NCI-H146 (cell line): Measurements from ENCODE around the gene AGPAT3.

Source experiments
- DNase-seq: peaks from one replicate; lab custom pipeline; 2025; lab: John Stamatoyannopoulos, UW

The AGPAT3 gene

DNA sequence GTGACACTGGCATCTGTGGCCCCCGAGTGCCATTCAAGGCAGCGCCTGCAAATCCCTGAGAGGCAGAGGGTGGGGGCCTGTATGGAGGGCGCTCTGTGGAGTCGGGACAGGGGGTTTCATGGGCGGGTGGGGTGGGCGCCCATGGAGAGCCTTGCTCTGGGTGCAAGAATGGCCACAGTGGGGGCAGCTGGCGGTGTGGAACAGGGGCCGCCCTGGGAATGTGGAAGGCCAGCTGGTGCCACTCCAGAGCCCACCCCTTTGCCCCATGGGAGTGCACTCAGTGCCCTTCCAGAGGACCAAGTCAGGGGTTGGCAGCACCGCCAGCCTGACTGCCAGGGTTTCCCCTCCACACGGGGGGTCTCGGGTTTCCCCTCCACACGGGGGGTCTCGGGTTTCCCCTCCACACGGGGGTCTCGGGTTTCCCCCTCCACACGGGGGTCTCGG lies 92.1 kb downstream of the AGPAT3 start:
- no peak for DNase-seq

DNA sequence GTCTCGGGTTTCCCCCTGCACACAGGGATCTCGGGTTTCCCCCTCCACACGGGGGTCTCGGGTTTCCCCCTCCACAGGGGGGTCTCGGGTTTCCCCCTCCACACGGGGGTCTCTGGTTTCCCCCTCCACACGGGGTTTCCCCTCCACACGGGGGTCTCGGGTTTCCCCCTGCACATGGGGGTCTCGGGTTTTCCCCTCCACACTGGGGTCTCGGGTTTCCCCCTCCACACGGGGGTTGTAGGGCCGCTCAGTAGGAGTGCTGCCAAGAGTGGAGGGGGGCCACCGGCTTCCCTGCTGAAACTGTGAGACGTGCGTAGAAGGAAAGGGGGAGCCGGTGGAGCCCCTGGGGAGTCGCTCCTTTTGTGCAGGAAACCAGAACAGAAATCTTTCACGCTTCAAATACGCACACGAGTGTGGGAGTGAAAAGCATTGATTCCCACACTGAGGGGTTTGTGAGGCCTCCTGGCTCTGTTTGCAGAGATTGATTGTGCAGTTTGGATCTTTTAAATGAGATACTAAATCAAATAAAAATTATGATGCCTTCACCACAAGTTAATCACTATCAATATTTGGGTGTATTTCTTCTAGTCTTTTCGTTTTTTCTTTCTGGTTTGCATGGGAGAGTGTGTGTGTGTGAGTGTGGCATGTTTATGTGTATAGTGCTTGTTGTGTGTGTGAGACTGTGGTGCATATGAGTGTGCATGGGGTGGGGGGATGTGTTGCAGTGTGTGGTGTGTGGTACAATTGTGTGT lies 92.8 kb downstream of the AGPAT3 start:
- no peak for DNase-seq

DNA sequence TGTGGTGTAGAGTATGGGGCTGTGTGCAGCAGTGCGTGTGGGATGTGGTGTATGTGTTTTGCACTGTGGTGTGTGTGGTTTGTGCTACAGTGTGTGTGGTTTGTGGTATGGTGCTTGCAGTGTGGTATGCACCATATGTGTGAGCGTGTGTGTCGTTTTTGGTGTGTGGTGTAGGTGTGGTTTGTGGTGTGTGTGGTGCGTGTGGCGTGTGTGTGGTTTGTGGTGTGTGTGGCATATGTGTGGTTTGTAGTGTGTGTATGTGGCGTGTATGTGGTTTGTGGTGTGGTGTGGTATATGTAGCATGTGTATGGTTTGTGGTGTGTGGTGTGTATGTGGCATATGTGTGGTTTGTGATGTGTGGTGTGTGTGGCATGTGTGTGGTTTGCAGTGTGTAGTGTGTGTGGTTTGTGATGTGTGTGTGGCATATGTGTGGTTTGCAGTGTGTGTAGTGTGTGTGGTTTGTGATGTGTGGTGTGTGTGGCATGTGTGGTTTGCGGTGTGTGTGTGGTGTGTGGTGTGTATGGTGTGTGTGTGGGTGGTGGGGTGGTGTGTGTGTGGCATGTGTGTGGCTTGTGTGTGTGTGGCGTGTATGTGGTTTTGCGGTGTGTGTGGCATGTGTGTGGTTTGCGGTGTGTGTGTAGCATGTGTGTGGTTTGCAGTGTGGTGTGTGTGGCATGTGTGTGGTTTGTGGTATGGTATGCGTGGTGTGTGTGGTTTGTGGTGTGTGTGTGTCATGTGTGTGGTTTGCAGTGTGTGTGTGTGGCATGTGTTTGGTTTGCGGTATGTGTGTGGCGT lies 93.5 kb downstream of the AGPAT3 start:
- no peak for DNase-seq

DNA sequence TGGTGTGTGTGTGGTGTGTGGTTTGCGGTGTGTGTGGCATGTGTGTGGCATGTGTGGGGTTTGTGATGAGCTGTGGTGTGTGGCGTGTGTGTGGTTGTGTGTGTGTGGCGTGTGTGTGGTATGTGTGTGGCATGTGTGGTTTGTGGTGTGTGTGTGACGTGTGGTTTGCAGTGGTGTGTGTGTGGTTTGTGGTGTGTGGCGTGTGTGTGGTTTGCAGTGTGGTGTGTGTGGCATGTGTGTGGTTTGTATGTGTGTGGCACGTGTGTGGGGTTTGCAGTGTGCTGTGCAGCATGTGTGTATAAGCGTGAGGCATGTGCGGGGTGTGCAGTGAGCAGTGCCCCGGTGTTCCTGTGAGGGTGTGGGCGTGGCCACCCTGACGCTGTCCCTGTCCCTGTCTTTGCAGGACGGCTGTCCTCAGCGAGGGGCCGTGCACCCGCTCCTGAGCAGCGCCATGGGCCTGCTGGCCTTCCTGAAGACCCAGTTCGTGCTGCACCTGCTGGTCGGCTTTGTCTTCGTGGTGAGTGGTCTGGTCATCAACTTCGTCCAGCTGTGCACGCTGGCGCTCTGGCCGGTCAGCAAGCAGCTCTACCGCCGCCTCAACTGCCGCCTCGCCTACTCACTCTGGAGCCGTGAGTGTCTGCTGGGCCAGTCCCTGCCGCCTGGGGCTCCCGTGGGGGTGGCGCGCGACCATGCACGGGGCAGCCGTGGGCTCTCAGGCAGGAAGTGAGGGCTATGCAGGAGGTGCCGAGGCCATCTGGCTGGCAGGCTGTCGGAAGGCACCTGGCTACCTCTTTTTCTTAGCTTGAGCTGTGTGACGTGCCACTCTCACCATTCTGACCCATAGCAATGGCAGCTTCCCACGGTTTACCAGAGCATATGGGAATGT lies 94.5 kb downstream of the AGPAT3 start:
- no peak for DNase-seq

DNA sequence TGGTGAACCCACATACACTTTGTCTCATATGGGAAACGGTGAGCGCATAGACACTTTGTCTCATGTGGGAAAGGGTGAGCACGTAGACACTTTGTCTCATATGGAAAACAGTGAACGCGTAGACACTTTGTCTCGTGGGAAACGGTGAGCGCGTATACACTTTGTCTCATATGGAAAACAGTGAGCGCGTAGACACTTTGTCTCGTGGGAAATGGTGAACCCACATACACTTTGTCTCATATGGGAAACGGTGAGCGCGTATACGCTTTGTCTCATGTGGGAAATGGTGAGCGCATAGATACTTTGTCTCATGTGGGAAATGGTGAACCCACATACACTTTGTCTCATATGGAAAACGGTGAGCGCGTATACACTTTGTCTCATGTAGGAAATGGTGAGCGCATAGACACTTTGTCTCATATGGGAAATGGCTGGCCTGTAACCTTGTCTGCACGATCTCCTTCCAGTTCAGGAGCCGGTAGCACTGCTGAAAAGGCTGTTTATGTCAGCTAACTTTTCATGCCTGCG lies 96.4 kb downstream of the AGPAT3 start:
- DNase-seq = no peak

DNA sequence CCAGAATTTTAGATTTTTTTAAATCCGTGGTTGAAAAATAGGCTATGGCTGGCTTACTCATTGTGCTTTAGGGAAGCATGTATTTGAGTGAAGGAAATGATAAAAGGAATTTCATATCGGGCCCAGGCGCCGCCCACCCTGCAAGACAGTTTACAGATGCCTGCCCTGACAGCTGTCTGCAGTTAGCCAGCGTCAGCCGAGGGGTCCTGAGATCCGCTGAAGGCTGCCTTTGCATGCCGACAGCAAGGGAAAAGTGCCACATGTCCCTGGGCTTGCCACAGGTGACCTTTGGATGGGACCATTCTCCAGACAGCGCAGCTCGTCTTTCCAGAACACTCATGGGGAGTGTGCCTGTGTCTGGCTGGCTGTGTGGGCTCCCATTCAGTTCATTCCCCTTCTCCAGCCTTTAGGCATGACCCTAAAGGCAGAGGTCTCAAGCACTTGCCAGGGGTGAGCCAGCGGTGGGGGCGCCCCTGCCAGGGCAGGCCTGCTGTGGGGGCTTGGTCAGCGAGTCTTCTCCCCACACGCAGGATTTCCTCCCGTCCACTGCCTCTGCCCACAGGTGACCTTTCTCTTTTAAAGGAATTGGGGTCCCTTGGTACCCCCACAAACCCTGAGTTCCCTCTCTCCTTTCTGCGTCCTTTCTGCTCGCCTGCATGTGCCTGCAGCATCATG lies 101.0 kb downstream of the AGPAT3 start:
- DNase-seq = no peak

DNA sequence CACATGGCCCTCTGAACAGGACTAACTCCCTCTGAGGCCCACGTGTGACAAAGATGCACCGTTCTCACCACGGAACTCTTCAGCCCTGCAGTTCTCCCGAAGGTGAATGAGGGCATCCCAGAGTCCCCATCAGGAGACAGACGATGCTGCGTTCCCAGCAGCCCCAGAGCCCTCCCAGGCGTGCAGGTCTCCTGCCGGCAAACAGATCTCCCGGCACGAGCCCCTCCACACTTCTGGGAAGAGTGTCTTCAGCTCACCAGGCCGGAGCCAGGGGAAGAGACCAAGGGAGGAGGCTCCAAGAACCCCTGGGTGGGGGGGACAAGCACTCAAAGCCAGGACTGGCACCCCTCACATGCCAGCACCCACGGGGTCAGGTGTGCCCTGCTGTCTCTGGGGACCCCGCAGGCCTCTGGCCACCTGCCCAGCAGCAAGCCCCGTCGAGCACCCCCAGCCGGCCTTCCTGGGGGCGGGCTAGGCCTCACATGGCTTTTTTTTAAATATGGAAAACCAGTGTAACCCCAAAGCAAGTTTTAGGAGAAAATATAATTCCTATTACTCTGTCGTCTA lies 102.0 kb downstream of the AGPAT3 start:
- DNase-seq = no peak

DNA sequence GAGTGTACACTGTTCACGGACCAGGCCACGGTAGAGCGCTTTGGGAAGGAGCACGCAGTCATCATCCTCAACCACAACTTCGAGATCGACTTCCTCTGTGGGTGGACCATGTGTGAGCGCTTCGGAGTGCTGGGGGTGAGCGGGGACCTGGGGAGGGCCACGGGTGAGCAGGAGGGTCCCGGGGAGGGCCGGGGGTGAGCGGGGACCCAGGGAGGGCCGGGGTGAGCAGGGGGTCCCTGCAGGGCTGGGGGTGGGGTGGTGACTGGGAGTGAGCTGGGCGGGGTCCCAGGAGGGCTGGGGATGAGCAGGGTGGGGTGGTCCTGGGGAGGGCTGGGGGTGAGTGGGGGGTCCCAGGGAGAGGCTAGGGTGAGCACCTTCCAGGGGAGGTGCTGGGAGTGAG lies 103.0 kb downstream of the AGPAT3 start:
- DNase-seq = no peak

DNA sequence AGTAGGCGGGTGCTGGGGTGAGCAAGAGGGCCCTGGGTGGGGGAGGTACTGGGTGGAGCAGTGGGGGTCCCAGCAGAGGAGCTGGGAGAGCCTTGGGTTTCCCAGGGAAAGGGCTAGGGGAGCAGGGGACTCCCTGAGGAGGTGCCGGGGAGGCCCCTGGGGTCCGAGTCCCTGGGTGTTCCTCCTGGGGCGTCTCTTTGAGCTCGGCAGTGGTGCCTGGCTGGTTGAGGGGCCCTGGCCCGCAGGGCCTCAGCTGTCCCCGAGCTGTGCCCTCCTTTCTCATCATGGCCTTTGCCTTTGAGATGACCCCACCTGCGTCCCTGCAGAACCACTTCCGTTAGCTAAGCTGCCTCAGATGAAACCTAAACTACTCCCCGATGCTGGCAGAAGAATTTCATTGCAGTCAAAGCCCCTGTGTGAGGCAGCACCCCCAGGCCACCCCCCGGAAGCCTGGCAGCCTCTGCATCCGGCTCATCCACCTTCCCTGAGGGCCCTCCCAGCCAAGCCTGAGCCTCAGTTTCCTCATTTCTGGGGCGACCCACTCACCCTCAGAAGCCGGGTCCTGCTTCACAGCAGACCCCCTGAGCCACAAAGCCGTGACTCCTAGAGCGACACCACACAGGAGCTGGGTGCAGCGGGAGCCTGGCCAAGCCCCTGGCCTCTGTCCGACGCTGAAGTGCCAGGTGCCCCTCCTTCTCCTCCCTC lies 103.5 kb downstream of the AGPAT3 start:
- no peak for DNase-seq

DNA sequence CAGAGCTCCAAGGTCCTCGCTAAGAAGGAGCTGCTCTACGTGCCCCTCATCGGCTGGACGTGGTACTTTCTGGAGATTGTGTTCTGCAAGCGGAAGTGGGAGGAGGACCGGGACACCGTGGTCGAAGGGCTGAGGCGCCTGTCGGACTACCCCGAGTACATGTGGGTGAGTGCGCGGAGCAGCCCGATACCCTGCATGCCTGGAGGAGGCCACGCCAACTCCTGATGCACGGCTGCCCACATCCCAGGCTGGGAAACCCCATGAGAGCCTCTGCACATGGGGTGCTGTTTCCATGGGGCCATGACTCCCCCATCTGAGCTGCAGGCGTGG lies 104.1 kb downstream of the AGPAT3 start:
- DNase-seq = no peak

DNA sequence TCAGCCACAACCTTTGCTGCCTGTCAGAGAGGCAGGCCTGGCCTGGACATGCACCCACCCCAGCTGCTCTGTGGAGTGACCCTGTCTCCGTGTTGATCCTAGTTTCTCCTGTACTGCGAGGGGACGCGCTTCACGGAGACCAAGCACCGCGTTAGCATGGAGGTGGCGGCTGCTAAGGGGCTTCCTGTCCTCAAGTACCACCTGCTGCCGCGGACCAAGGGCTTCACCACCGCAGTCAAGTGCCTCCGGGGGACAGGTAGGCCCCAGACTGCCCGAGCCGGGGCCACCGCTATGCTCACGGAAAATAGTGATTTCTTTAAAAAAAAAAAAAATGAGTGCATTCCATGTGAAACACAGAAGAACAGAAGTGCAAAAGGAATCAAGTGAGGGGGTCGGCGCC lies 105.5 kb downstream of the AGPAT3 start:
- no peak for DNase-seq

DNA sequence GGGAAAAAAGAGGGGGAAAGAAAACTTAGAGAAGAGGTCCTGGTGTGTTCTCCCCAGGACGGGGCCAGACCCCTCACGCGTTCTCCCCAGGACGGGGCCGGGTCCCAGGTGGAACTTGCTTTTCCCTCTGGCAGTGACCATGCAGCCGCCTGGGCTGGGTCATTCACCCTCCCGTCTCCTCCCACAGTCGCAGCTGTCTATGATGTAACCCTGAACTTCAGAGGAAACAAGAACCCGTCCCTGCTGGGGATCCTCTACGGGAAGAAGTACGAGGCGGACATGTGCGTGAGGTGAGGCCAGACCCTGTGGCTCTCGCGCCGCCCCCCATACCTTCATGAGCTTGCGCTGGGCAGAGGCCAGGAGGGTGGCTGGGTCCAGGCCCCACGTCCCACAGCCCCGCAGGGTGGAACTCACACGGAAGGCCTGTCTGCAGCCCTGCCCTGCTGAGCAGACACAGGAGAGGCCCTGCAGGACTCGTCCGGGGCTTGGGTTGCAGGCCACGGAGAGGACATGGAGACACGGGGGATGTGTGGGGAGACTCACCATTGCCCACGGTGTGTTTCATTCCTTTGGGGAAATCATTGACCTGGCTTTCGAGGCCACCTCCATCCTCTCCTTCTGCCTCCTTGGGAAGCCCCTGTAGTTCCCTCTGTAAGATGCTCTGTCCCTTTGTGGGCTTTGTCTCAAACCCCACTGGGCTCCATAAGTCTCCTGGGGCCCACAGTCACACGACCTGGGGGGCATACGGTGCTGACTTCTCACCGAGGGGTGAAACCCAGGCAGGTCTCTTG lies 106.4 kb downstream of the AGPAT3 start:
- no peak for DNase-seq

DNA sequence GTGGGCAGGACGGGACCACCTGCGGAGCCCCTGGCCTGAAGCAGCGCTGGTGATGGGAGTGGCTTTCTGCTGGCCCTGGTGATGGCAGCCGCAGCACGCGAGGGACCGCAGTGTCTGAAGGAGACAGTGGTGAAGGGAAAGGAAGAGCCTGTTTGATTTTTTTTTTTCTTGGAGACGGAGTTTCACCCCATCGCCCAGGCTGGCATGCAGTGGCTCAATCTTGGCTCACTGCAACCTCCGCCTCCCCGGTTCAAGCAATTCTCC lies 106.9 kb downstream of the AGPAT3 start:
- no peak for DNase-seq

DNA sequence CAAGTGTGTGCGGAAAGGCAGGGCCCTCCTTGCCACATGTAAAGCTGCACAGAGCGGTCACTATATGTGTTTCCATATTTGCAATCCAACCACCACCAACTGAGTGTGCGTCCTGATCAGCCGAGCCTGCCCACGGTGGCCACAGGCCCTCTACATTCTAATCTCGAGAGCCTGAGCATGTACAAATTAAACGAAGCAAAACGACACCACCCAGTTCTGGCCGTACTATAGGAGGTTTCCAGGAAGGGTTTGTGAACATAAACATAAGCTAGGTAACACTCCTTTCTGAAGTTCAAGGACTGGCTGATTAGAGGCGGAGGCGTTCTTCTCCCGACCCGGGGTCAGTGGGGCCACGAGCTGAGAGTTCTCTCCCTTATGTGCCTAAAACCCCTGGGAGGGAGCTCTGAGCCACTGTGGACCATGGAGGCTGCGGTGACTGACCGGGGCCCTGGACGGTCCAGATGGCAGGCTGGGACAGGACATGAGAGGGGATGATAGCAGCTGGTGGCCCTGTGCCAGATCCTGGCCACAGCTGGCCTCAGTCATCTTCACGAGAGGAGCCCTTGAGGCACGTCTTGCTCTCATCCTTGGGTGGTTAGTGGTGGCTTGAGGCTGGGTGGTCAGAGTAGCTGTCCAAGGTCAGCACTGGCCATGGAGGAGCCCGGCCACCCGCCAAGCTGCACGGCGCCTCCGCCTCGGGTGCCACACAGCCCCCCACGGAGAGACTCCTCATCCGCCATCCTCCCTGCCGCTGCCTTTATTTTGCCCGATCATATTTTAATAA lies 108.0 kb downstream of the AGPAT3 start:
- no peak for DNase-seq

DNA sequence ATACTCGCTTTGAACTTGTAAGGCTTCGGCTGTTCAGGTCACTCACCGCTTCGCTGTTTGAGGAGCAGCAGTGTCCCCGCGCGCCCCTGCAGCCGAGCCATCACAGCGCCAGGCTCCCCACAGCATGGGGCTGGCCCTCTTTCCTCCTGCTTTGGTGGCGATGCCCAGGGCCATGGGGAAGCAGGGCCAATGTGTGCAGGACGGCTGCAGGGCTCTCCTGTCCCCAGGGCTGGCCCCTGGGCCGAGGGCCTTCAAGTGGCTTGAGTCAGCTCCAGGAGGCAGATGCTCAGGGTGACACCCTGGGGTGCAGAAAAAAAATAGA lies 108.6 kb downstream of the AGPAT3 start:
- DNase-seq = no peak

DNA sequence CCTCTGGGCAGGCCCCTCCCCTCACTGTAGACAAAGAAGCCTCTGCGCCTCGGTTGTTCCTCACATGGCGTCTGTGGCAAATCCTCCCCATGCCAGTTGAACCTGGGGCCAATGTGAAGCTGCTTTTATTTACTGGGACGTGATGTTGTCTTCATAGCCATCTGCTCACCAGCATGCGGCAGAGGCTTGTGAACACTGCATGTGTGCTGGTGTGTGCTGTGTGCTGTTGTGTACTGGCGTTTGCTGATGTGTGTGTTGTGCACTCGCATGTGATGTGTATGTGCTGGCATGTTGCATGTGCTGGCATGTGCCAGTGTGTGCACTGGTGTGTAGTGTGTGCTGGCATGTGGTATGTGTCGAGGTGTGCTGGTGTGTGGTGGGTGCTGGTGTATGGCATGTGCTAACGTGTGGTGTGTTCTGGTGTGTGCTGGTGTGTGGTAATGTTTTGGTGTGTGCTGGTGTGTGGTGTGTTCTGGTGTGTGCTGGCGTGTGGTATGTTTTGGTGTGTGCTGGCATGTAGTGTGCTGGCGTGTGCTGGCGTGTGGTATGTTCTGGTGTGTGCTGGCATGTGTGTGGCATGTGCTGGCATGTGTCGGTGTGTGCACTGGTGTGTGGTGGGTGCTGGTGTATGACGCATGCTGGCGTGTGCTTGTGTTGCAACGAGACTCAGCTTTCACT lies 109.9 kb downstream of the AGPAT3 start:
- DNase-seq = no peak

DNA sequence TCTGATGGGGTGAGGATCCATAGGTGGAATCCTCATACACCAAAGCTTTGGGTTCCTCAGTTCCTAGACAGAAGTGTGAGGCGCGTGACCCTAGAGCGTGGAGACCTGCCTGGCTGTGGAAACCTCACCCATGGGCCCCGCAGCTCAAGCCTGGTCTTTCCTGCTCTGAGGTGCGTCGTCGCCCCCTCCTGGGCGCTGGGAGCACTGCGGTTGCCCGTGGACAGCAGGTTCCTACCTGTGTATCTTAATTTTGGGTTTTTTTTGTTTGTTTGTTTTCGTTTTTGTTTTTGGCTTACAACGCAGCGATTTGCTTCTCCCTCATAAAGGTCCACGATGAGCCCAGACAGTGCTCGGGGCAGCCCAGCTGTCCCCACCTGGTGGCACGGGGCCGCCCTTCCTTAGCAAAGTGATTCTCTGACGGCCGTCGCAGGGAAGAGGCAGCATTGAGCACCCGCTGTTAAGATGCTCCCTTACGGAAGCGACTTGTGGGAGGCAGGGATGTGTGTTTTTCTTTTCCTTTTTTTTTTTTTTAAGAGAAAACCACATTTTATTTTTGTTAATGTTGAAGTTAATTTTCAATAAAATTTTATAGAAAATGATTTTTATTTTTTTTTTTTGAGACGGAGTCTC lies 110.6 kb downstream of the AGPAT3 start:
- DNase-seq = peak; percentile 54

DNA sequence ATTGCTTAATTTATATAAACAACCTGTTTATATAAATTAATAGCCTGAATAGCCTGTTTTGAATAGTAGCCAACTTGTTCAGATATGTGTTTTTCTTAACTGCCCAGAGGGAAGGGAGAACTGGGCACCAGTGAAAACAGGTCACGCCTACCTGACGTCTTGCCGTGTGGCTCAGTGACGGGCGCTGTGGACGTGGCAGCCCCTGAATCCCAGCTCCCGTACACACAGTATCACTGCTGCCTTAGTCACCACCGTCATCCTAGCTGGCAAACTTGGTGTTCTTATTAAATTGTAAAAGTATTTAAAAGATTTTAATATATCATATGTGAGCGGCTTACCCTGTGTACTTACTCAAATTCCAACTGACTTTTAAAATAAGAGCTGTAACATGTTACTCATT lies 111.6 kb downstream of the AGPAT3 start:
- DNase-seq = no peak

DNA sequence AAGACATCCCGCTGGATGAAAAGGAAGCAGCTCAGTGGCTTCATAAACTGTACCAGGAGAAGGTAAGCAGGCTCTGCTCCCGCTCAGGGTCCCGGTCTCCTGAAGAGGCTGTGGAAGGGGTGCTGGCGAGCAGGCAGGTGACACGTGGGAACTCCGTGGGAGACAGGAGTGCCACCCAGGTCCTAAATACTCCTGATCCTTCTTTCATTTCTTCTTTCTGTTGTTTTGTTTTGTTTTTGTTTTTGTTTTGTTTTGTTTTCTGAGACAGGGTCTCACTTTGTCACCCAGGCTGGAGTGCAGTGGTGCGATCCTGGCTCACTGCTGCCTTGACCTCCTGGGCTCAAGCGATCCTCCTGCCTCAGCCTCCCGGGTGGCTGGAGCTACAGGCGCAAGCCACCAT lies 113.0 kb downstream of the AGPAT3 start:
- no peak for DNase-seq
